ENCODE data around the gene FAM217A. TPM values are rescaled to one million over a fixed set of nuclear protein-coding genes. Genes with fewer than 3 reads are reported as not detected.
A peak's percentile ranks its signal among the peaks of the same experiment; 100 is the strongest.

Gene FAM217A
- total and polyA plus RNA-seq, 2 of the 13 experiments (the other 11 are each of a cell fraction or from before 2014, with no cell fraction given): not detected

DNA sequence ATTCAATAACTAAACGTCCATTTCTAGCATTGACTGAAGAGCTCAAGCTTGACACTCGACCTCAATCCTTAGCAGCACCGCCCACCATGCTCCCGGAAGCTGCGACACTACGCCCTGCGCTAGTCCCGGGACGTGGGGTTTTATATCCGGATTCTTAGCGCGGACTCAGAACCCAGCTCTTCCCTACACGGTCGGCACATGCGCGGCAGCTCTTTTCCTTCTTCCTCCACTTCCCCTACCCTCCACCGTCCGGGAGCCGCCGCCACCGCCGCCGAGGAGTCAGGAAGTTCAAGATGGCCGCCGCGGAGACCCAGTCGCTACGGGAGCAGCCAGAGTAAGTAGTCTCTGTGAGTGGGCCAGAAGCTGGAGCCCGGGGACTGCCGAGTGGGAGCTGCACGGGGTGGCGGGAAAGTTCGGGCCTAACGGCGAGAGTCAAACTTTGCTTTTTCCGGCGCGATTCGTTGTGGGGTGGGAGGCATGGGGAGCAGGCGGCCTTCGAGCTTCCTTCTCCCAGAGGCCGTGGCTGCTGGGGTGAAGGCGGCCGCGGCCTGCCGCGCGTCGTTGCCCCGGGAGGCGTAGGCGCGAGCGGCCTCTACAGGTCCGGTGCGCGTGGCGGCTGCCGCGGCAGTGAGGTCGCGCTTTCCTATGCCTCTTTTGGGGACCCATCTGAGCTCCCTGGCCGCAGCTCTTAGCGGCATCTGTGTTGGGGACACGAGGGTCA is 57.6 kb downstream of the FAM217A start:
- CTCF ChIA-PET (ENCODE audit: low intra/inter-chr PET ratio, low total read pairs): no interaction called here
- Histone ChIP-seq H3K27me3 (ENCODE audit: control insufficient read depth in 1 of 2, insufficient read depth in 2 of 2, low read length in 2 of 2) (no peaks in the 10 kb centered on the region; a peak in 1 of 5 replicates), H3K36me3 (replicated peaks in 1 of 2; ENCODE audit: control insufficient read depth in 1 of 2, insufficient read depth in 2 of 2, low read length in 2 of 2) (peaks cover 0 to 6% of the 10 kb centered on the region in 2 experiments; a peak in 3 of 5 replicates), H3K79me2 (ENCODE audit: insufficient read depth, low read length) (peaks cover 66% of the 10 kb centered on the region), H3K4me2 (ENCODE audit: low read depth, low read length) (peak overlapping the region; percentile 86), H3K4me1 (ENCODE audit: insufficient read depth, low read length) (peaks cover 53% of the 10 kb centered on the region), H3K27ac (ENCODE audit: extremely low read length, insufficient read depth, low read length) (peak overlapping the region; percentile 97), H3K9me3 (ENCODE audit: low read length) (no peaks in the 10 kb centered on the region), H4K20me1 (ENCODE audit: insufficient read depth, low read length) (peaks cover 43% of the 10 kb centered on the region), H3K4me3 (replicated peaks in 1 of 3; ENCODE audit: insufficient read depth in 1 of 3, low read depth in 2 of 3, low read length in 3 of 3) (peak overlapping the region; percentile 92 to 100 (median 98)), H2AFZ (ENCODE audit: low read length) (peak overlapping the region; percentile 31), H3K9ac (ENCODE audit: insufficient read depth, low read depth, low read length) (peak overlapping the region; percentile 99)
- FAIRE-seq (peak; percentile 84), DNase-seq (ENCODE audit: low spot score) (peak; percentile 98), ATAC-seq (peak; percentile 86)
- no TSS peak for BruUV-seq (replicated peaks)
- 1% methylated on average over 39 of the region's 65 CpGs for WGBS (ENCODE audit: low lambda C conversion rate)
- in situ Hi-C loops (cut with HindIII; ENCODE audit: extremely low pct_ligation_motif_present, low pct_unique_long_range_greater_than_20kb) (no loop called here), intact Hi-C loops (cut with micrococcal nuclease; ENCODE audit: unreplicated experiment) (loop anchor here (2.0 kb wide), 1 partner anchor 114 kb away; the partner anchor contains the start of gene ECI2)
- POLR2A ChIA-PET: interaction anchor here (0.6 to 2.7 kb wide), 46 partner anchors 8 to 1031 kb away, joined by 3 to 37 read pairs (median 4); partner anchors contain the start of genes BPHL, ECI2, NQO2 and RIPK1
- TF ChIP-seq ZNF256 (CRISPR knock-in tag; conservative IDR thresholded peaks at IDR 0.05) (peak; percentile 88), CBX2 (IDR thresholded peaks at IDR 0.05; ENCODE audit: low read depth, low read length) (no peak), CBX2 (CRISPR knock-in tag; IDR thresholded peaks at IDR 0.05; ENCODE audit: low read depth) (no peak), PAF1 (CRISPR knock-in tag; IDR thresholded peaks at IDR 0.05) (no peak), HNRNPH1 (optimal IDR thresholded peaks at IDR 0.05; ENCODE audit: low read depth, low read length) (no peak), KDM1A (CRISPR knock-in tag; IDR thresholded peaks at IDR 0.05) (no peak), MTF1 (CRISPR knock-in tag; IDR thresholded peaks at IDR 0.05) (peak; percentile 84; the same call in 1 of the 2 replicates), ZNF432 (CRISPR knock-in tag; IDR thresholded peaks at IDR 0.05; ENCODE audit: borderline replicate concordance) (no peak), ZNF773 (CRISPR knock-in tag; IDR thresholded peaks at IDR 0.05; ENCODE audit: borderline replicate concordance) (peak; percentile 59; the same call in 1 of the 2 replicates), ONECUT2 (CRISPR knock-in tag; IDR thresholded peaks at IDR 0.05) (no peak), CREB3 (CRISPR knock-in tag; IDR thresholded peaks at IDR 0.05) (no peak), ZNF558 (CRISPR knock-in tag; IDR thresholded peaks at IDR 0.05; ENCODE audit: borderline replicate concordance) (peak; percentile 94; the same call in 1 of the 2 replicates), TEF (CRISPR knock-in tag; IDR thresholded peaks at IDR 0.05) (peak; percentile 64; the same call in 1 of the 2 replicates), ZNF644 (CRISPR knock-in tag; IDR thresholded peaks at IDR 0.05; ENCODE audit: low read depth) (0 out of 2 replicates have a peak, but pooled peaks have one; percentile 48), ZNF746 (CRISPR knock-in tag; IDR thresholded peaks at IDR 0.05) (peak; percentile 74; the same call in 1 of the 2 replicates)
- TF ChIP-seq, protein P1, sequence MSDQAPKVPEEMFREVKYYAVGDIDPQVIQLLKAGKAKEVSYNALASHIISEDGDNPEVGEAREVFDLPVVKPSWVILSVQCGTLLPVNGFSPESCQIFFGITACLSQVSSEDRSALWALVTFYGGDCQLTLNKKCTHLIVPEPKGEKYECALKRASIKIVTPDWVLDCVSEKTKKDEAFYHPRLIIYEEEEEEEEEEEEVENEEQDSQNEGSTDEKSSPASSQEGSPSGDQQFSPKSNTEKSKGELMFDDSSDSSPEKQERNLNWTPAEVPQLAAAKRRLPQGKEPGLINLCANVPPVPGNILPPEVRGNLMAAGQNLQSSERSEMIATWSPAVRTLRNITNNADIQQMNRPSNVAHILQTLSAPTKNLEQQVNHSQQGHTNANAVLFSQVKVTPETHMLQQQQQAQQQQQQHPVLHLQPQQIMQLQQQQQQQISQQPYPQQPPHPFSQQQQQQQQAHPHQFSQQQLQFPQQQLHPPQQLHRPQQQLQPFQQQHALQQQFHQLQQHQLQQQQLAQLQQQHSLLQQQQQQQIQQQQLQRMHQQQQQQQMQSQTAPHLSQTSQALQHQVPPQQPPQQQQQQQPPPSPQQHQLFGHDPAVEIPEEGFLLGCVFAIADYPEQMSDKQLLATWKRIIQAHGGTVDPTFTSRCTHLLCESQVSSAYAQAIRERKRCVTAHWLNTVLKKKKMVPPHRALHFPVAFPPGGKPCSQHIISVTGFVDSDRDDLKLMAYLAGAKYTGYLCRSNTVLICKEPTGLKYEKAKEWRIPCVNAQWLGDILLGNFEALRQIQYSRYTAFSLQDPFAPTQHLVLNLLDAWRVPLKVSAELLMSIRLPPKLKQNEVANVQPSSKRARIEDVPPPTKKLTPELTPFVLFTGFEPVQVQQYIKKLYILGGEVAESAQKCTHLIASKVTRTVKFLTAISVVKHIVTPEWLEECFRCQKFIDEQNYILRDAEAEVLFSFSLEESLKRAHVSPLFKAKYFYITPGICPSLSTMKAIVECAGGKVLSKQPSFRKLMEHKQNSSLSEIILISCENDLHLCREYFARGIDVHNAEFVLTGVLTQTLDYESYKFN (CRISPR knock-in tag; conservative IDR thresholded peaks at IDR 0.05): peak; percentile 55; the same call in 1 of the 2 replicates
- TF ChIP-seq, protein P2, sequence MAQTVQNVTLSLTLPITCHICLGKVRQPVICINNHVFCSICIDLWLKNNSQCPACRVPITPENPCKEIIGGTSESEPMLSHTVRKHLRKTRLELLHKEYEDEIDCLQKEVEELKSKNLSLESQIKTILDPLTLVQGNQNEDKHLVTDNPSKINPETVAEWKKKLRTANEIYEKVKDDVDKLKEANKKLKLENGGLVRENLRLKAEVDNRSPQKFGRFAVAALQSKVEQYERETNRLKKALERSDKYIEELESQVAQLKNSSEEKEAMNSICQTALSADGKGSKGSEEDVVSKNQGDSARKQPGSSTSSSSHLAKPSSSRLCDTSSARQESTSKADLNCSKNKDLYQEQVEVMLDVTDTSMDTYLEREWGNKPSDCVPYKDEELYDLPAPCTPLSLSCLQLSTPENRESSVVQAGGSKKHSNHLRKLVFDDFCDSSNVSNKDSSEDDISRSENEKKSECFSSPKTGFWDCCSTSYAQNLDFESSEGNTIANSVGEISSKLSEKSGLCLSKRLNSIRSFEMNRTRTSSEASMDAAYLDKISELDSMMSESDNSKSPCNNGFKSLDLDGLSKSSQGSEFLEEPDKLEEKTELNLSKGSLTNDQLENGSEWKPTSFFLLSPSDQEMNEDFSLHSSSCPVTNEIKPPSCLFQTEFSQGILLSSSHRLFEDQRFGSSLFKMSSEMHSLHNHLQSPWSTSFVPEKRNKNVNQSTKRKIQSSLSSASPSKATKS (CRISPR knock-in tag; IDR thresholded peaks at IDR 0.05): no peak; the same call in 1 of the 2 replicates

Data from HepG2 (cell line).